Measurements from ENCODE around the gene AVP. TPM values are rescaled to one million over a fixed set of nuclear protein-coding genes. Genes with fewer than 3 reads are reported as not detected.

AVP gene
- total RNA-seq, 1 donor from 2014 or later, result not detected

- Mint-ChIP-seq H3K27ac (ENCODE audit: unreplicated experiment) (peak overlapping the region; percentile 2), H3K9me3 (ENCODE audit: low read depth) (no peaks in the 10 kb centered on the region), H3K36me3 (ENCODE audit: low read depth) (peaks cover 33% of the 10 kb centered on the region), H3K4me3 (ENCODE audit: unreplicated experiment) (no peak overlapping the region), H3K4me1 (ENCODE audit: low read depth) (peaks cover 12% of the 10 kb centered on the region), H3K27me3 (ENCODE audit: low read depth) (no peaks in the 10 kb centered on the region)
- no peak for DNase-seq (ENCODE audit: low spot score)
- TF ChIP-seq, protein P1, sequence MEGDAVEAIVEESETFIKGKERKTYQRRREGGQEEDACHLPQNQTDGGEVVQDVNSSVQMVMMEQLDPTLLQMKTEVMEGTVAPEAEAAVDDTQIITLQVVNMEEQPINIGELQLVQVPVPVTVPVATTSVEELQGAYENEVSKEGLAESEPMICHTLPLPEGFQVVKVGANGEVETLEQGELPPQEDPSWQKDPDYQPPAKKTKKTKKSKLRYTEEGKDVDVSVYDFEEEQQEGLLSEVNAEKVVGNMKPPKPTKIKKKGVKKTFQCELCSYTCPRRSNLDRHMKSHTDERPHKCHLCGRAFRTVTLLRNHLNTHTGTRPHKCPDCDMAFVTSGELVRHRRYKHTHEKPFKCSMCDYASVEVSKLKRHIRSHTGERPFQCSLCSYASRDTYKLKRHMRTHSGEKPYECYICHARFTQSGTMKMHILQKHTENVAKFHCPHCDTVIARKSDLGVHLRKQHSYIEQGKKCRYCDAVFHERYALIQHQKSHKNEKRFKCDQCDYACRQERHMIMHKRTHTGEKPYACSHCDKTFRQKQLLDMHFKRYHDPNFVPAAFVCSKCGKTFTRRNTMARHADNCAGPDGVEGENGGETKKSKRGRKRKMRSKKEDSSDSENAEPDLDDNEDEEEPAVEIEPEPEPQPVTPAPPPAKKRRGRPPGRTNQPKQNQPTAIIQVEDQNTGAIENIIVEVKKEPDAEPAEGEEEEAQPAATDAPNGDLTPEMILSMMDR (IDR thresholded peaks at IDR 0.05), result no peak
Observed at GRCh38 chr20:3038454-3038853, 46.1 kb downstream of the AVP start.

- H3K27me3 Mint-ChIP-seq (ENCODE audit: low read depth), result no peaks in the 10 kb centered on the region
- H3K36me3 Mint-ChIP-seq (ENCODE audit: low read depth), result peaks cover 33% of the 10 kb centered on the region
Observed at GRCh38 chr20:3037654-3038053, 46.9 kb downstream of the AVP start.

DNA sequence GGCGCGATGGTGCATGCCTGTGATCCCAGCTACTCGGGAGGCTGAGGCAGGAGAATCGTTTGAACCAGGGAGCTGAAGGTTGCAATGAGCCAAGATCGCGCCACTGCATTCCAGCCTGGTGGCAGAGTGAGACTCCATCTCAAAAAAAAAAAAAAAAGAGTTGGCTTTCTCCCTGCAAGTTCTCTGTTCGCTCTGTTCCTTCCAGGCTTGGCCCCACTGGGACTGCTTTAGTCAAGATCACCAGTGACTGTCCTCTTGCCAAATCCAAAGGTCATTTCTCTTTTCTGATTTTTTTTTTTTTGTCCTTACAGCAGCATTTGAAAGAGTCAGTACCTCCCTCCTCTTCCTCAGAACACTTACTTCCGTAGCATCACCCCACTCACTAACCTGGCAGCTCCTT lies 51.9 kb downstream of the AVP start:
- no peak overlapping the region for H3K27ac Mint-ChIP-seq (ENCODE audit: unreplicated experiment)
- TF ChIP-seq, protein P1 (IDR thresholded peaks at IDR 0.05), result no peak
- no peaks in the 10 kb centered on the region for H3K4me1 Mint-ChIP-seq (ENCODE audit: low read depth)

More at GRCh38 chr20:3037654-3038053, 46.9 kb downstream of the AVP start:
- Mint-ChIP-seq H3K4me1 (ENCODE audit: low read depth) (peaks cover 12% of the 10 kb centered on the region), H3K27ac (ENCODE audit: unreplicated experiment) (no peak overlapping the region), H3K4me3 (ENCODE audit: unreplicated experiment) (no peak overlapping the region), H3K9me3 (ENCODE audit: low read depth) (no peaks in the 10 kb centered on the region)
- TF ChIP-seq, protein P1 (IDR thresholded peaks at IDR 0.05), result no peak
- no peak for DNase-seq (ENCODE audit: low spot score)

More for the DNA sequence above, 51.9 kb downstream of the AVP start:
- no peak overlapping the region for H3K4me3 Mint-ChIP-seq (ENCODE audit: unreplicated experiment)
- no peaks in the 10 kb centered on the region for H3K9me3 Mint-ChIP-seq (ENCODE audit: low read depth)
- peaks cover 27% of the 10 kb centered on the region for H3K36me3 Mint-ChIP-seq (ENCODE audit: low read depth)
- no peak for DNase-seq (ENCODE audit: low spot score)
- no peaks in the 10 kb centered on the region for H3K27me3 Mint-ChIP-seq (ENCODE audit: low read depth)

Other genes with a start within 250 kb of the AVP start
- 34.0 to 45.8 TPM (median 37.3 TPM) in 3 replicates for gene PCED1A, start 244.1 kb downstream of the AVP start, total RNA-seq
- gene VPS16, start 244.0 kb downstream of the AVP start, total RNA-seq, result 29.9 to 40.7 TPM (median 32.7 TPM) in 3 replicates
- gene PTPRA, start 211.2 kb downstream of the AVP start, total RNA-seq, result 54.3 to 68.4 TPM (median 54.3 TPM) in 3 replicates
- gene GNRH2, start 41.1 kb downstream of the AVP start, total RNA-seq, result 0.94 TPM in 1 of 3 replicates, not detected in the others
- gene MRPS26, start 38.7 kb downstream of the AVP start, total RNA-seq, result 30.9 to 41.2 TPM (median 31.0 TPM) in 3 replicates
- not detected in 3 replicates for gene OXT, start 13.1 kb downstream of the AVP start, total RNA-seq
- 9.8 to 12.3 TPM (median 10.8 TPM) in 3 replicates for gene FASTKD5, start 75.1 kb upstream of the AVP start, total RNA-seq
- gene UBOX5, start 75.1 kb upstream of the AVP start, total RNA-seq, result 4.5 to 6.3 TPM (median 5.8 TPM) in 3 replicates
- gene LZTS3, start 88.8 kb upstream of the AVP start, total RNA-seq, result 6.4 to 9.3 TPM (median 8.1 TPM) in 3 replicates
- gene DDRGK1, start 120.0 kb upstream of the AVP start, total RNA-seq, result 61.8 to 69.7 TPM (median 62.6 TPM) in 3 replicates
- gene ITPA, start 124.8 kb upstream of the AVP start, total RNA-seq, result 35.1 to 43.4 TPM (median 41.5 TPM) in 3 replicates
- gene SLC4A11, start 154.5 kb upstream of the AVP start, total RNA-seq, result 4.2 to 4.9 TPM (median 4.3 TPM) in 3 replicates

All from chondrocyte (in vitro differentiated cells).